ENCODE results near the gene KATNBL1.

DNA sequence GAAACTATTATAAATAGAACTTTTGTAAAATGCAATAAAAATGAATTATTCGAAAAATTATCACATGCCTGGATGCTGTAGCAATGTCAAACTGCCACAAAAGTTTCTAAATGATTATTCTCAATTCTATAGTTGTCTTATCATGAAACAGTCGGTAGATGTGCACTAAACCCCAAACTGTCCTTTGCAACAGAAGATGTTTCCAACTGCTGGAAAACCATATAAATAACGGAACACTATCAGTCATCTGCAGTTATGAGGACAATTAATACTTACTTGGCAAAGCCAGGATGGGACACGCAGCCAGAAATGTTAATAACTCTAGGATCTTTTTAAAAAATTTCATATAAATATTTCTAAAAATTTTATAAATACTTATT, 32.4 kb upstream of the KATNBL1 start:
- TF ChIP-seq CTCF (IDR thresholded peaks at IDR 0.05) (no peak), POLR2A (IDR thresholded peaks at IDR 0.05) (no peak)
